Measurements from ENCODE around the gene CNTNAP2.

The CNTNAP2 gene

DNA sequence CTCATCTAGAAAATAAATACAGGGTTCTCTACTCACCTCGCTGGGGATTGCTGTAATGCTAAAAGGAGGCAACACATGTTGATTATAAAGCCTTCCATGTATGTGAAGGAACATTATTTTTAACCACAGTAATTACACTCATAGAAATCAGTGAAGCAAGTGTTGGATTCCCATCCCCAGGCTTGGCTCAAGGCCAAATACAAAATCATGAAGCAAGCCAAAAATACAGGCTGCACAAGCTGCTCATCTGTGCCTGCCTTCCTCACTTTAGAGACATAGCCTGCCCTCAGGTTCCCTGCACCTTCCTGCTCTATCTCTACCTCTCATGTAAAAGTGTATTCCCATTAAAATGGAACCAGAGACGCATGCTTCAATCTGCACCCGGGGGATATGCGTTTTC, 1396.8 kb downstream of the CNTNAP2 start:
- TF ChIP-seq, protein P1, sequence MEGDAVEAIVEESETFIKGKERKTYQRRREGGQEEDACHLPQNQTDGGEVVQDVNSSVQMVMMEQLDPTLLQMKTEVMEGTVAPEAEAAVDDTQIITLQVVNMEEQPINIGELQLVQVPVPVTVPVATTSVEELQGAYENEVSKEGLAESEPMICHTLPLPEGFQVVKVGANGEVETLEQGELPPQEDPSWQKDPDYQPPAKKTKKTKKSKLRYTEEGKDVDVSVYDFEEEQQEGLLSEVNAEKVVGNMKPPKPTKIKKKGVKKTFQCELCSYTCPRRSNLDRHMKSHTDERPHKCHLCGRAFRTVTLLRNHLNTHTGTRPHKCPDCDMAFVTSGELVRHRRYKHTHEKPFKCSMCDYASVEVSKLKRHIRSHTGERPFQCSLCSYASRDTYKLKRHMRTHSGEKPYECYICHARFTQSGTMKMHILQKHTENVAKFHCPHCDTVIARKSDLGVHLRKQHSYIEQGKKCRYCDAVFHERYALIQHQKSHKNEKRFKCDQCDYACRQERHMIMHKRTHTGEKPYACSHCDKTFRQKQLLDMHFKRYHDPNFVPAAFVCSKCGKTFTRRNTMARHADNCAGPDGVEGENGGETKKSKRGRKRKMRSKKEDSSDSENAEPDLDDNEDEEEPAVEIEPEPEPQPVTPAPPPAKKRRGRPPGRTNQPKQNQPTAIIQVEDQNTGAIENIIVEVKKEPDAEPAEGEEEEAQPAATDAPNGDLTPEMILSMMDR (IDR thresholded peaks at IDR 0.05; ENCODE audit: low read depth, low read length) = no peak
- H3K4me3 ChIP-seq (ENCODE audit: low read depth, low read length) = no peak overlapping the region

DNA sequence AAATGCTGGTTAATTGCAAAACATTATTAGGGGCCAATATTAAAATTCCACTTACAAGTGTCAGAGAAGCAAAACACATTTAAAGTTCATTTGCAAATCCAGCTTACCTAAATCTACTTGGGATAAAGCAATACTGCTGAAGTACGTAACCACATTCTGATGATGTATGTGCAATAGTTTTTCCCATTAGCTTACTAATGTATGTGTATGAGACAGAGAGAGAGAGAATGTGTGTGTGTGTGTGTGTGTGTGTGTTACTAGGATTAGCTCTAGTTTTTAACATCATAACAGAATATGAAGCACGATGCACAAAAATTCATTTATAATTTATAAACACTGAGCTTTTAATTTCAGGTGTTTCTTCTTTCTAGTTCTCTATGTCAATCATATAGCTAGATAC, 1399.8 kb downstream of the CNTNAP2 start:
- TF ChIP-seq, protein P1 (IDR thresholded peaks at IDR 0.05; ENCODE audit: low read depth, low read length) = no peak
- H3K4me3 ChIP-seq (ENCODE audit: low read depth, low read length) = no peak overlapping the region

DNA sequence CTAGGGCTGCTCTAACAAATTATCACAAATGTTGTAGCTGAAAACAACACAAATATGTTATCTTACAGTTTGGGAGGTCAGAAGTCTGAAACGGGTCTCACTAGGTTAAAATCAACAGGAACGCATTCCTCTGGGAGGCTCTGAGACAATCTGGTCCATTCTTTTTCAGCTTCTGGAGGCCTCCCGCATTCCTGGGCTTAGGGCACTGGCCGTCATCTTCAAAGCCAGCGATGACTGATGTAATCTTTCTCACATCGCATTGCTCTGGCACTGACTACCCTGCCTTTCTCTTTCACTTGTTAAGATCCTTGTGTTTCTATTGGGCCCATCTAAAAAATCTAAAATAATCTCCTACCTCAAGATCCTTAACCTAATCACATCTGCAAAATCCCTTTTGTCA, 1402.5 kb downstream of the CNTNAP2 start:
- no peak overlapping the region for H3K4me3 ChIP-seq (ENCODE audit: low read depth, low read length)
- TF ChIP-seq, protein P1 (IDR thresholded peaks at IDR 0.05; ENCODE audit: low read depth, low read length) = no peak

DNA sequence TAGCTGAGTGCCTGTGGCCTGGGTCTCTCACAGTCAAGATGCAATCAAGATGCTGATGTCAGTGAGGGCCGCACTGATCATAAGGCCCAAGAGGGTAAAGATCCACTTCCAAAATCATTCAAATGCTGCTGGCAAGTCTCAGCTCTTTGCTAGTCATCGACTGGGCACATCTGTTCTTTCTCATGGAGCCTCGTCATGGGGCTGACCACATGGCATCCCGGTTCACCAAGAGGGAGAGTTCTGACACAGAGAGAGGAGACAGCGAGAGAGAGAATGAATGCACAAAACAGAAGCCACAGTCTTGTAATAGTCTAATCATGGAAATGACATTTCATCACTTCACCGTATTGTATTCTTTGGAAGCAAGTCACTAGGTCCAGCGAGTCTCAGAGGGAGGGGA, 1406.5 kb downstream of the CNTNAP2 start:
- TF ChIP-seq, protein P1 (IDR thresholded peaks at IDR 0.05; ENCODE audit: low read depth, low read length) = no peak
- H3K4me3 ChIP-seq (ENCODE audit: low read depth, low read length) = no peak overlapping the region

DNA sequence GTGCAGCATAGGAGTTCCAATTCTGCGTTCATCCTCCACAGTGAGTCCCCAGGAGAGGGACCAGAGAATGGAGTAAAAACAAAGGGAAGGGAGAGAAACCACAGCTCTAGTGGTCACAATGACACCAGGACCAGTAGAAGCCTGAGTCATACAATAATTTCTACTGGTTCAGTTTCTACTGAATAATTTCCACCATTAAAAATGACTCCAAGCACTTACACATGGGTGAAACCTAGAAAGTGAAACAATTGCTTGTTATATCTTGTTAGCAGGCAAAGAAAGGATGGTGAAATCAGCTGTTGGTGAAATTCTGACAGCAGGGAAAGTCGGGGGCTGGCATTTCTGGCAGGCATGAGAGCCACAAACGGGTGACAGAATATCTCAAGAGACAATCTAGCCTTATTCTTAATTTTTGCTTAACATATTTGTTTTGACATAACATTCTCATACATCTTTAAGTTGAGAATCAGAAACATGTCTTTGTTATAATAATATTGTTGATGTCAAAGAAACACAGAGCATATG, 1408.2 kb downstream of the CNTNAP2 start:
- TF ChIP-seq, protein P1 (IDR thresholded peaks at IDR 0.05; ENCODE audit: low read depth, low read length) = no peak

DNA sequence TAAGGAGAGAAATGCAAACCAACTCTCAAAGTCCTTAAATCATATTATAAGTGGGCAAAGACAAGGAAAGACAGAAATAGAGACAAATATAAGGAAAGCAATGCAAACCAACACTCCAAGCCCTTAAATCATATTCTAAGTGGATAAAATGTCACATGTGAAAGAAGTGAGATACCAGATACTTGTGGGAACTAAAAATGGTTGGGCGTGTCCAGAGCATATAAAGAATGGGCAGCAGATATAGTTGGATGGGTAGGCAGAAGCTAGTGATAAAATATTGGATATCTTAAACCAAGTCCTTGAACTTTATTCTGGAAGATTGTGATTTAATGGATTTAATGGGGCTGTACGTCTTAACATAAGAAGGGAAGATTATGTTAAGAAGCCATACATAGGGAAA, 1408.7 kb downstream of the CNTNAP2 start:
- TF ChIP-seq, protein P1 (IDR thresholded peaks at IDR 0.05; ENCODE audit: low read depth, low read length) = no peak
- no peak overlapping the region for H3K4me3 ChIP-seq (ENCODE audit: low read depth, low read length)

More for the DNA sequence above, 1408.2 kb downstream of the CNTNAP2 start:
- no peak overlapping the region for H3K4me3 ChIP-seq (ENCODE audit: low read depth, low read length)

DNA sequence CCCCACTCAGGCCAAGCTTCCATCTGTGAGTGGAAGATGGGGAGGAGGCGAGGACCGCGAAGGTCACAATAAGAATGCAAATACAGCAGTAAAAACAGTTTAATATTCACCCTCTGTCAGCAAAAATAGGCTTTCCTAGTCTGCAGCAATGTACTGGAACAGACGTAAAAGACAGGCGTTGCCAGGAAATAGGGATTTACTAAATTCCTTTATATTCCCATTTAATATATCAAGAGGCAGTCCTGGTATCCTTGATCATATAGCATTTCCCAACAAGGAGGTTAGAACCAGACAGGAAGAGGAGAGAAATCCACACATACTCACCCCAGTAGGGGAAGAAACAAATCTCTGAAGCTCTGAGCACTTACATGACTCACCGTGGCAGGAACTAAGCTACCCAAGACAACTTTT, 1419.1 kb downstream of the CNTNAP2 start:
- TF ChIP-seq, protein P1 (IDR thresholded peaks at IDR 0.05; ENCODE audit: low read depth, low read length) = no peak
- H3K4me3 ChIP-seq (ENCODE audit: low read depth, low read length) = no peak overlapping the region

All from WI38 (cell line).